T-helper 17 cell (primary cell): ENCODE measurements around the gene IL20RA. TPM values are rescaled to one million over a fixed set of nuclear protein-coding genes. Genes with fewer than 3 reads are reported as not detected.

Experiments
- ATAC-seq: fragments of 150-1000 bp; cut with Tn5 transposase; 2 replicates; pipeline ENCODE4 v1.10.0; 2021; ENCODE audit warnings: mild to moderate bottlenecking, moderate library complexity
- DNase-seq, 3 donors: peaks; one replicate each; pipeline versions ENCODE4 v3.0.0 to v3.0.0-alpha.2; 2020 to 2021
- H3K9me3 ChIP-seq: one replicate; pipeline ENCODE4 v1.7.0; 2013; ENCODE audit warnings: low read length, mild to moderate bottlenecking; ENCODE audit not compliant: control insufficient read depth, poor library complexity, severe bottlenecking
- H3K27ac Mint-ChIP-seq: one replicate; pipeline ENCODE4 v1.8.0; 2022; ENCODE audit warnings: mild to moderate bottlenecking, moderate library complexity, mixed read lengths
- H3K27me3 Mint-ChIP-seq: one replicate; pipeline ENCODE4 v1.8.0; 2022; ENCODE audit warnings: mixed read lengths
- H3K36me3 Mint-ChIP-seq: one replicate; pipeline ENCODE4 v1.8.0; 2022; ENCODE audit warnings: low read depth, mixed read lengths
- H3K4me1 Mint-ChIP-seq: one replicate; pipeline ENCODE4 v1.8.0; 2022; ENCODE audit warnings: mild to moderate bottlenecking, mixed read lengths
- H3K4me3 Mint-ChIP-seq: one replicate; pipeline ENCODE4 v1.8.0; 2022; ENCODE audit warnings: mild to moderate bottlenecking, moderate library complexity, mixed read lengths
- total RNA-seq, 4 donors: library from RNA in 2 of 4; stranded (reverse) in 2 of 4; gene quantifications; one replicate each; pipeline ENCODE4 v1.2.3 and lab custom pipeline; 2022 to 2026

Gene IL20RA
- total RNA-seq, 2 donors from 2014 or later, result not detected

DNA sequence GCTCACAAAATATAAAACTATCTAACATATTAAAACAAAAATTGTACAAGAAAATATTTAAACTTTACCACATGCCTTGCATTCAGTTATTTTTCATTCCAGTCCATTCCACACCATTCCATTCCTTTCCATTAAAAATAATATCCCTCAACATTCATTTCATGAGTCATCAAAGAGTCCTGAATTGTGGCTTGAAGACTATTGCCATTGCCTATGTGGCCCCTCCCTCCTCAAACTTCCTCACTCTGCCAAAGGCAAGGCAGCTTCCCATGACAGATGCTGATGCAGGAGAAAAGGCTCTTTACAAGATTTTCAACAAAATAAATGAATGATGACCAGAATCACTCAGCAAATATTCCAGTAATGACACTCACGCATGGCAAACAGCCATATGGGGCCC is 31.7 kb downstream of the IL20RA start:
- H3K27me3 Mint-ChIP-seq, result peaks cover 60% of the 10 kb centered on the region
- H3K9me3 ChIP-seq, result no peaks in the 10 kb centered on the region
- H3K4me3 Mint-ChIP-seq, result no peak overlapping the region
- H3K36me3 Mint-ChIP-seq, result no peaks in the 10 kb centered on the region
- ATAC-seq (no peak), DNase-seq (no peak)
- H3K27ac Mint-ChIP-seq, result no peak overlapping the region
- no peaks in the 10 kb centered on the region for H3K4me1 Mint-ChIP-seq

- no peak overlapping the region for H3K4me3 Mint-ChIP-seq
- peaks cover 60% of the 10 kb centered on the region for H3K27me3 Mint-ChIP-seq
- ATAC-seq (no peak), DNase-seq (no peak)
- H3K27ac Mint-ChIP-seq, result no peak overlapping the region
- H3K9me3 ChIP-seq, result no peaks in the 10 kb centered on the region
- no peaks in the 10 kb centered on the region for H3K4me1 Mint-ChIP-seq
- no peaks in the 10 kb centered on the region for H3K36me3 Mint-ChIP-seq
Measured at GRCh38 chr6:137011406-137011805, 33.4 kb downstream of the IL20RA start.

DNA sequence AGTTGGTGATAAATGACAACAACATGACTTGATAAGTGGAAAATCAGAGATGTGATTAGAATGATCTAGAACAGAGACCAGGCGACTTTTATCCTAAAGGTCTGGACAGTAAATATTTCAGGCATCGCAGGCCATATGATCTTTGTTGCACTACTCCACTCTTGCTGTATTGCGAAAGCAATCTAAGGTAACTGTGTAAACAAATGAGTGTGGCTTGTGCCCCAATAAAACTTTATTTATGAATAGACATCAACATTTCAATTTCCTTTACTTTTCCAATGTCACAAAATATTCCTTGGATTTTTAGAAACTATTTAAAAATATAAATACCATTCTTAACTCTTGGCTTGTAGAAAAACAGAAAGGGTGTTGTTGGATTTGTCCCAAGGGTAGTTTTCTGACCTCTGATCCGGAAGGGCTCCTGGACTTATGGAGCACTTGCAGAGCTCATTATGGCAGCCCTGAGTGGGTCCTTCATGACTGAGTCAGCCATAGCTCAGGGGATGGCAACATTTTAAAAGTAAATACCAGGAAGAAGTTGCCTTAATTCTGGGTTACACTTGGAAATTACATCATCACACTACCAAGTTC is 34.5 kb downstream of the IL20RA start:
- ATAC-seq (no peak), DNase-seq (no peak)
- no peaks in the 10 kb centered on the region for H3K9me3 ChIP-seq
- H3K4me3 Mint-ChIP-seq, result no peak overlapping the region
- H3K4me1 Mint-ChIP-seq, result no peaks in the 10 kb centered on the region
- H3K36me3 Mint-ChIP-seq, result no peaks in the 10 kb centered on the region
- peaks cover 48% of the 10 kb centered on the region for H3K27me3 Mint-ChIP-seq
- H3K27ac Mint-ChIP-seq, result no peak overlapping the region

GRCh38 chr6:137008204-137008603 is 36.6 kb downstream of the IL20RA start:
- H3K4me1 Mint-ChIP-seq, result no peaks in the 10 kb centered on the region
- H3K9me3 ChIP-seq, result no peaks in the 10 kb centered on the region
- H3K4me3 Mint-ChIP-seq, result no peak overlapping the region
- no peak for DNase-seq
- peaks cover 42% of the 10 kb centered on the region for H3K27me3 Mint-ChIP-seq
- ATAC-seq, result no peak
- no peak overlapping the region for H3K27ac Mint-ChIP-seq
- no peaks in the 10 kb centered on the region for H3K36me3 Mint-ChIP-seq

DNA sequence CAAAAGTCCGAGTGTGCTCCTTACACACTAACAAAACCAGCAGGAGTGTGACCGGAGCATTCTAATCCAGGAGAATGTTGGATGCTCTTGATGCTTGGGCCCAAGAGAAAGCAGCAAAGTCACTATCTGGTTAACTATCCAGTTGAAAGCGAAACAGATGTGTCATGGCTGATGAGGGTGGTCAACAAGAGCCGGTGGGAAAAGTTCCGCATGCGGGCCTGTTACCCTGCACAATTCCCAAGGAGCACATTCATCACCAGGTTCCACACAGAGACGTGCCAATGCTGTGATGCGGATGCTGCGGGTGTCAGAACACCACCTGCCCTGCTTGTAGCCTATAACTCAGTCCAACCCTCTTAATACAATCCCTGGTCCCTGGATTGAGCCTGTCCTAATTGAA is 38.7 kb downstream of the IL20RA start:
- Mint-ChIP-seq H3K4me3 (no peak overlapping the region), H3K27ac (no peak overlapping the region), H3K27me3 (peaks cover 42% of the 10 kb centered on the region), H3K36me3 (no peaks in the 10 kb centered on the region), H3K4me1 (no peaks in the 10 kb centered on the region)
- no peaks in the 10 kb centered on the region for H3K9me3 ChIP-seq
- ATAC-seq (no peak), DNase-seq (no peak)

GRCh38 chr6:137005073-137005472 is 39.7 kb downstream of the IL20RA start:
- no peaks in the 10 kb centered on the region for H3K36me3 Mint-ChIP-seq
- no peak overlapping the region for H3K27ac Mint-ChIP-seq

DNA sequence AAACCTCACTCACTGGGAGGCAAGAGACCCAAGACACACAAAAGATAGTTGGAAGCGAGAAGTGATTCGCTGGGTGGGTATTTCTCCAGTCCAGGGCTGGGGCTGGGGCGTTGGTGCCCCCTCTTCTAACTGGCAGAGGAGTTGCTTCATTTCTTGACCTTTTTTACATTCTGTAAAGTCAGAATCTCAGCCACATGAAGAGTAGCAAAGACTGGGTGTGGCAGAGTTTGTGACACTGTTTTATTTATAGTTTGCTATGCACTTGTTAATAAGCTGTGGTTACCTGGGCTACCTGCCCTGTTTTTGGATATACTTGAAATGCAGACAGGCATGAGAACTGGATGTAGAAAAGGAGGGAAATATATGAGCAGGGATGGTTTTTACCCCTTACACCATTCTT is 42.3 kb downstream of the IL20RA start:
- H3K9me3 ChIP-seq, result no peaks in the 10 kb centered on the region
- no peaks in the 10 kb centered on the region for H3K4me1 Mint-ChIP-seq
- H3K36me3 Mint-ChIP-seq, result no peaks in the 10 kb centered on the region
- H3K4me3 Mint-ChIP-seq, result no peak overlapping the region
- H3K27me3 Mint-ChIP-seq, result peaks cover 54% of the 10 kb centered on the region
- ATAC-seq, result no peak
- H3K27ac Mint-ChIP-seq, result no peak overlapping the region
- no peak for DNase-seq

More at GRCh38 chr6:137005073-137005472, 39.7 kb downstream of the IL20RA start:
- no peaks in the 10 kb centered on the region for H3K4me1 Mint-ChIP-seq
- DNase-seq (no peak), ATAC-seq (no peak)
- no peak overlapping the region for H3K4me3 Mint-ChIP-seq
- peaks cover 47% of the 10 kb centered on the region for H3K27me3 Mint-ChIP-seq
- H3K9me3 ChIP-seq, result no peaks in the 10 kb centered on the region

DNA sequence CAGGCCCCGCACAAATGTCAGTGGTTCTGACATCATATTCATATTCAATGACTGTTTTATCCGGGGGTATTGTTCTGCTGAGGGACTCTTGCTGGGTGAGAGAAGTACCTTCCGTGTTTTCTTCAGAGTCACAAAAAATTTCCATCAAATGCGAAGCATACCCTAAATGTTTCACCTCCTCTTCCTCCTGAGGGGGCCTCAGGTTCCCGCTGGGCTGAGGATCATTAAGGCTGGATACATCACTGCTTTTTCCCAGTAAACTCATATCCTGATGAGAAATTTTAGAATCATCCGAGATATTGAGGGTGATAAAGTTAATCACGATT is 42.8 kb downstream of the IL20RA start:
- no peak overlapping the region for H3K4me3 Mint-ChIP-seq
- H3K36me3 Mint-ChIP-seq, result no peaks in the 10 kb centered on the region
- no peak overlapping the region for H3K27ac Mint-ChIP-seq
- no peak for DNase-seq
- no peaks in the 10 kb centered on the region for H3K4me1 Mint-ChIP-seq
- H3K9me3 ChIP-seq, result no peaks in the 10 kb centered on the region
- H3K27me3 Mint-ChIP-seq, result peaks cover 52% of the 10 kb centered on the region
- no peak for ATAC-seq

DNA sequence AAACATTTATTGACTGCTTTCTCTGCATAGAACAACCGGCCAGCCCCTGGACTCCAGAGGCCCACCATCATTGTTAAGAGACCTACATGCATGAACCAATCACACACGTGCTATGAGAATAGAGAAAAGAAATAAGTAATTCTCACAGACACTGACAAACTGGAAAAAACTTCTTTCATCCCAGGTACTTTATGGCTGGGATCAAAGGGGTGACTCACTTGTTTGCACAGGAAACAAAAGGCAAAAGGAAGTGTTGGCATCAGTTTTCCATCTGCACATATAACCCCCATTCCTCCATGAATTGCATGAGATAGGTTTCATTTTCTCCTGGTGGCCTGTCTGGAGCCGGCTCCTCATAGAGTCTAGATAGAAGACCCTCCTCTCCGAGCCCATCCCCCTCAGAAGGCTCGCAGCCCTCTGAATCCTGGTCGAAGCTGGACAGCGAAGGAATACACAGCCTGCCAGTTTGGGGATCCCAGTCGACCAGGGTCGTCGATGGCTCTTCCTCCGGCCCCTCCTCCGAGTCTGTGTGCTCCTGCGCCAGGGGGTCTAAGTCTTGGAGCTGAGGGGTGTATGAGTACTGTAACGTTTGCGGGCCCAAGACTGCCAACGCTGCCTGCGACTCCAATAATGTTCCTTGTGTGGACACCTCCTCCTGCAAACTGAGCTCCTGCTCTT is 43.3 kb downstream of the IL20RA start:
- H3K9me3 ChIP-seq, result no peaks in the 10 kb centered on the region
- Mint-ChIP-seq H3K4me1 (no peaks in the 10 kb centered on the region), H3K4me3 (no peak overlapping the region), H3K27me3 (peaks cover 52% of the 10 kb centered on the region), H3K27ac (no peak overlapping the region), H3K36me3 (no peaks in the 10 kb centered on the region)
- DNase-seq (no peak), ATAC-seq (no peak)

- no peak for DNase-seq
- no peaks in the 10 kb centered on the region for H3K36me3 Mint-ChIP-seq
- no peak overlapping the region for H3K4me3 Mint-ChIP-seq
Measured at GRCh38 chr6:137000825-137001224, 43.9 kb downstream of the IL20RA start.

GRCh38 chr6:136995521-136995920 is 49.2 kb downstream of the IL20RA start:
- no peak for ATAC-seq
- no peak overlapping the region for H3K4me3 Mint-ChIP-seq
- peaks cover 64% of the 10 kb centered on the region for H3K27me3 Mint-ChIP-seq
- no peak overlapping the region for H3K27ac Mint-ChIP-seq
- peaks cover 4% of the 10 kb centered on the region for H3K36me3 Mint-ChIP-seq
- DNase-seq, result no peak
- peaks cover 3% of the 10 kb centered on the region for H3K4me1 Mint-ChIP-seq
- no peaks in the 10 kb centered on the region for H3K9me3 ChIP-seq

More at GRCh38 chr6:137000825-137001224, 43.9 kb downstream of the IL20RA start:
- H3K9me3 ChIP-seq, result no peaks in the 10 kb centered on the region
- Mint-ChIP-seq H3K4me1 (no peaks in the 10 kb centered on the region), H3K27ac (no peak overlapping the region), H3K27me3 (peaks cover 59% of the 10 kb centered on the region)
- no peak for ATAC-seq

GRCh38 chr6:136994782-136995181 is 50.0 kb downstream of the IL20RA start:
- no peak for DNase-seq
- Mint-ChIP-seq H3K4me1 (peaks cover 3% of the 10 kb centered on the region), H3K36me3 (peaks cover 4% of the 10 kb centered on the region), H3K27ac (no peak overlapping the region), H3K27me3 (peaks cover 66% of the 10 kb centered on the region), H3K4me3 (no peak overlapping the region)
- no peaks in the 10 kb centered on the region for H3K9me3 ChIP-seq
- ATAC-seq, result no peak

DNA sequence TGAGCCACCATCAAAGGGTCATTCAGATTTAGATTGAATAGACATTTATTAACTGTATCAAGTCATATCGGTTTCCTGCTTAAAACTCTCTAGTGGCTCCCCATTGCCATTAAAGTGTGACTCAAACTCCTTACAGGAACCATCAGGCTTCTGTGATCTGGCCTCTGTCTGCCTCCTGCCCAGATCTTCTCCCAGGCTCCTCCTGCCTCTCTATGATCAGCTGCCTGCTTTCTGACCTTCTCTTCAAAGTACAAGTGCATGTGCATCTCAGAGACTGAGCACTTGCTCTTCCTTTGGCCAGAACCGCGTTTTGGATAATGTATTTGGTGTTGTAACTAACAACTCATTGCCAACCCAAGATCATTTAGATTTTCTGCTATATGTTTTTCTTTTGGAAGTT is 52.7 kb downstream of the IL20RA start:
- no peak for DNase-seq
- Mint-ChIP-seq H3K4me1 (peaks cover 8% of the 10 kb centered on the region), H3K4me3 (no peak overlapping the region), H3K36me3 (peaks cover 7% of the 10 kb centered on the region), H3K27me3 (peaks cover 79% of the 10 kb centered on the region), H3K27ac (no peak overlapping the region)
- no peaks in the 10 kb centered on the region for H3K9me3 ChIP-seq
- ATAC-seq, result no peak

DNA sequence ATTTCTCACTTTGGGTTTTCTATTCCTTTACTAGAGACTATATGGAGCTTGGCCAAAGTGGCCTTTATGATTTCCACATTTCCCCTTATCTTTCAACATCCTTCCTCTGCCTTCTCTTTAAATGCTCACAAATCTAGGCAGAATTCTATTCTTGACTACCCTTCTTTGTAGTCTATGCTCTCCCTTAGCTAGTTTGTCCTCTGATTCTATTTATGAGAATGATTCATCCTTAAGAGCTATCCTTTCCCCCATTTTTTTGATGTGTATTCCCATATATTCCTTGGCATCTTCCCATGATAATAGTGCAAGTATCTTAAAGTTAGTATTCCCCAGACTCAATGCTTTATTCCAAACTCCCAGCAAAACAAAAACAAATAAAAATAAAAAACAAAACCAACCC is 53.1 kb downstream of the IL20RA start:
- no peak for DNase-seq
- Mint-ChIP-seq H3K4me3 (no peak overlapping the region), H3K36me3 (peaks cover 7% of the 10 kb centered on the region), H3K27me3 (peaks cover 77% of the 10 kb centered on the region), H3K27ac (no peak overlapping the region), H3K4me1 (peaks cover 8% of the 10 kb centered on the region)
- no peak for ATAC-seq
- no peaks in the 10 kb centered on the region for H3K9me3 ChIP-seq
